H4 (cell line): ENCODE results near the gene GINM1. TPM values are rescaled to one million over a fixed set of nuclear protein-coding genes. Genes with fewer than 3 reads are reported as not detected.

Source experiments
- DNase-seq: peaks from one replicate; pipeline ENCODE4 v3.0.0-alpha.2; 2015; ENCODE audit warnings: low spot score
- total RNA-seq: library from RNA; depleted of rRNA; stranded (reverse); fragments of >200 nt; shearing (Covaris generic); gene quantifications from 2 replicates; pipeline ENCODE4 v1.2.3, GENCODE V29; 2014; rRNA removed

Gene GINM1
- total RNA-seq, 1 experiment from 2014 or later = 27.6 TPM

- no peak for DNase-seq
These were observed 27.2 kb downstream of the GINM1 start for GRCh38 chr6:149593408-149593807.

- DNase-seq = no peak
These were observed 34.3 kb downstream of the GINM1 start for GRCh38 chr6:149600508-149600907.

GRCh38 chr6:149608381-149608982 is 42.3 kb downstream of the GINM1 start:
- DNase-seq = no peak

GRCh38 chr6:149614337-149614736 is 48.2 kb downstream of the GINM1 start:
- DNase-seq = no peak

- DNase-seq = no peak
These were observed 49.6 kb downstream of the GINM1 start for GRCh38 chr6:149615805-149616204.

GRCh38 chr6:149627672-149628071 is 61.5 kb downstream of the GINM1 start:
- no peak for DNase-seq

GRCh38 chr6:149628875-149629510 is 62.8 kb downstream of the GINM1 start:
- no peak for DNase-seq

GRCh38 chr6:149634315-149634714 is 68.1 kb downstream of the GINM1 start:
- DNase-seq = no peak

GRCh38 chr6:149636124-149636523 is 69.9 kb downstream of the GINM1 start:
- peak; percentile 29 for DNase-seq

Other genes starting within 250 kb of the GINM1 start
- gene TAB2, start 248.7 kb upstream of the GINM1 start, total RNA-seq = 15.5 and 16.7 TPM in 2 replicates
- gene SUMO4, start 166.1 kb upstream of the GINM1 start, total RNA-seq = 0.29 TPM in 1 of 2 replicates, not detected in the other
- 0.10 and 0.17 TPM in 2 replicates for gene ZC3H12D, start 81.4 kb upstream of the GINM1 start, total RNA-seq
- gene PPIL4, start 20.3 kb upstream of the GINM1 start, total RNA-seq = 19.2 and 19.7 TPM in 2 replicates
- 11.8 and 15.3 TPM in 2 replicates for gene KATNA1, start 82.3 kb downstream of the GINM1 start, total RNA-seq
- 6.7 and 8.5 TPM in 2 replicates for gene LATS1, start 151.7 kb downstream of the GINM1 start, total RNA-seq
- gene NUP43, start 180.2 kb downstream of the GINM1 start, total RNA-seq = 31.8 and 35.6 TPM in 2 replicates
- gene PCMT1, start 183.4 kb downstream of the GINM1 start, total RNA-seq = 70.5 and 70.7 TPM in 2 replicates